BJ (cell line): Measurements from ENCODE around the gene LDLRAD4. TPM values are rescaled to one million over a fixed set of nuclear protein-coding genes. Genes with fewer than 3 reads are reported as not detected.

Experiments
- CTCF ChIA-PET: fragments of 350-600 bp; formaldehyde crosslinking; extraction: SDS; loops from one replicate; lab custom pipeline; 2021; ENCODE audit warnings: antibody characterized with exemption, inconsistent platforms; lab: Yijun Ruan, JAX
- POLR2A ChIA-PET: fragments of 300-600 bp; sonication (Branson Sonifier 250); formaldehyde crosslinking; extraction: SDS; loops from one replicate; lab custom pipeline; 2021; ENCODE audit warnings: antibody characterized with exemption; lab: Charles Lee
- DNase-seq: peaks from one replicate; pipeline ENCODE4 v3.0.0-alpha.2; 2011; ENCODE audit warnings: low read depth
- H3K27me3 ChIP-seq: 2 replicates; pipeline ENCODE4 v1.6.0; 2011; ENCODE audit warnings: low read length; ENCODE audit not compliant: control insufficient read depth, insufficient read depth
- H3K36me3 ChIP-seq: 2 replicates; pipeline ENCODE4 v1.5.1; 2011; ENCODE audit warnings: low read length; ENCODE audit not compliant: control insufficient read depth, insufficient read depth
- H3K4me3 ChIP-seq: 2 replicates; pipeline ENCODE4 v1.5.1; 2011; ENCODE audit warnings: low read depth, mild to moderate bottlenecking, control low read depth, low read length
- CTCF ChIP-seq: IDR thresholded peaks from 2 replicates; pipeline ENCODE4 v1.5.1; 2011; ENCODE audit warnings: low read depth, mild to moderate bottlenecking, control low read depth, inconsistent platforms, low read length, moderate library complexity; ENCODE audit not compliant: insufficient read depth
- polyA plus RNA-seq: library from polyadenylated mRNA; depleted of rRNA; stranded (reverse); fragments of >200 nt; gene quantifications from 2 replicates; pipeline ENCODE4 v1.2.3, GENCODE V29; 2011

Gene LDLRAD4
- polyA plus RNA-seq, 1 experiment: not detected

DNA sequence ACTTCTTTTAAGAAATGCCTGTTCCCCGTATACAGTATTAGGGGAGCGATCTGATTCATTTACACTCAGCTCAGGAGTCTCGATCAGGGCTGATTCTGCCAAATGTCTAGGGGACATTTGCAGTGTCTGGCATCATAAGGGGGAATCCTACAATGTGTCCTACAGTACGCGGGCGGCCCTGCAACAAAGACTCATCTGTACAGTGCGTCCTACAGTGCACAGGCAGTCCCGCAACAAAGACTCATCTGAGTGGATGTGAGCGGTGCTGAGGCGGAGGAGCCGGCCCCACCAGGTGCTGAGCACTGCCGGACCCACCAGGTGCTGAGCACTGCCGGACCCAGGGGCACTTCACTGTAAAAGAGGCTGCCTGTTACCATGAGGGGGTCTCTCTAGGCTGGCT, 405.3 kb downstream of the LDLRAD4 start:
- CTCF ChIA-PET: no interaction called here
- POLR2A ChIA-PET: no interaction called here
- TF ChIP-seq CTCF: no peak
- no peaks in the 10 kb centered on the region; the same call in none of the 2 replicates for H3K27me3 ChIP-seq
- H3K36me3 ChIP-seq: no peaks in the 10 kb centered on the region
- H3K4me3 ChIP-seq: no peak overlapping the region
- no peak for DNase-seq

DNA sequence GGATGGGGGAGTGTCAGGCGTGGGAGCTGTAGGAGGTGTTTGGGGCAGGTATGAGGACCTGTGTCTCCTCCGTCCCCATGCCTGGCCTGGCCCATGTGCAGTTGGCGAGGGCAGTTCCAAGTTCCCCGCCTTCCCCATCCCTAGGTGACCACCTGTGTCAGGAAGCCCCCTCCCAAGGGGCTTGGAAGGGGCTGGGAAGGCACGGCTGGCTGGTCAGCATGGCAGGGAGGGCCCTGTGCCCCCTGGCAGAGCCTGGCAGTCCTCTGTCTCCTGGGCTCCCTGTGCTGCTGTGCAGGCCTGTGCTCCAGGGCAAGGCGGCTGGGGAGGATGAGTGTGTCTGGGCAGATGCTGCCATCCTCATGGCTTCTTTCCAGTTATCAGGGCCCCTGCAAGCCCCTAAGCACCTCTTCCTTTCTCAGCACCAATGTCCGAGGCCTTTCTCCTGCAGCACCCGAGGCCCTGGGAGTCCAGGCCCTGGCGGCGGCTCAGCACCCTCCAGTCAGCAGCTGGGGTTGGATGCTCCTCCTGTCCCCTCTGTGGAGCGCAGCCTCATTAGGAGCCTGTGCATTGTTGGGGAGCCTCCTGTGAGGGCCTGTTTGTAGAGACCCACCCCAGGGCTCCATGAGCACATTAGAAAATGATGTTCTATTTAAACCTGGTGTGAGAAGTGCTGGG, 406.1 kb downstream of the LDLRAD4 start:
- no peak for DNase-seq
- TF ChIP-seq CTCF: no peak
- H3K4me3 ChIP-seq: no peak overlapping the region
- no peaks in the 10 kb centered on the region for H3K36me3 ChIP-seq
- H3K27me3 ChIP-seq: no peaks in the 10 kb centered on the region; the same call in none of the 2 replicates
- ChIA-PET POLR2A (no interaction called here), CTCF (no interaction called here)

GRCh38 chr18:13625355-13625754, 406.8 kb downstream of the LDLRAD4 start:
- Histone ChIP-seq H3K27me3 (no peaks in the 10 kb centered on the region; the same call in none of the 2 replicates), H3K4me3 (no peak overlapping the region), H3K36me3 (no peaks in the 10 kb centered on the region)
- no peak for DNase-seq
- TF ChIP-seq CTCF: no peak
- ChIA-PET CTCF (no interaction called here), POLR2A (no interaction called here)

DNA sequence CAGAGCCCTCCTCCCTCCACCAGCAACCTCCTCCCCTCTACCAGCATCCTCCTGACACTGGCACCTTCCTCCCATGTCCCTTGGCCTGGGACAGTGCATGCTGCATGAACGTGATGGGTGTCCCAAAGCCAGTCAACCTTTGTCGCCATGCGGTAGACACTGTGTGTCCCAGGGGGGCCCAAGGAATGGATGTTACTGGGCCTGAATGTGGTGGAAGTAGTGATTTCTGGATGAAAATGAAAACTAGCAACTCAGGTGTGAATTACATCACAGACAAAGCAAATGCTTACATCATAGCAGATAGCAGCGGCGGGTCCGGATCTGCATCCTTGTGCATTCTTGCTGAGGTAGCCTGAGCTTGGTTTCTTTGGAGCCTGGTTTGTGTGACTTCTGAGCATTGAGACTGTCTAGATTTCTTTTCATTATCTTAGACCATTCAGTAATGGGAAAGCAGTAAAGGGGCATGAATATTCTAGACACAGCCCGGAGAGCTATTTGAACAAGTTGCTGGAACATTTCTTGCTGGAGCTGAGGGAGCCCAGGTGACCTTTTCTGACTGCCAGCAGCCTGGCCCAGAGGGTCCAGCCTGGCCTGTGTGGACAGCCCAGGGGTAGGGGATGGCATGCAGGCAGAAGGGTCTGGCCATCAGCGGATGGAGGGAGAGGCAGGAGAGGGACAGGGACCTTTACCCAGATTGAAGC, 407.4 kb downstream of the LDLRAD4 start:
- Histone ChIP-seq H3K4me3 (no peak overlapping the region), H3K36me3 (no peaks in the 10 kb centered on the region), H3K27me3 (no peaks in the 10 kb centered on the region; the same call in none of the 2 replicates)
- ChIA-PET POLR2A (no interaction called here), CTCF (interaction anchor here (0.6 to 1.1 kb wide), 2 partner anchors 10 to 77 kb away, joined by 3 read pairs; no protein-coding TSS in a partner anchor)
- TF ChIP-seq CTCF: no peak
- DNase-seq: no peak

- no peak for TF ChIP-seq CTCF
- POLR2A ChIA-PET: no interaction called here
- Histone ChIP-seq H3K4me3 (no peak overlapping the region), H3K36me3 (no peaks in the 10 kb centered on the region), H3K27me3 (no peaks in the 10 kb centered on the region; the same call in none of the 2 replicates)
- no peak for DNase-seq
- CTCF ChIA-PET: interaction anchor here (0.6 to 1.1 kb wide), 2 partner anchors 10 to 76 kb away, joined by 3 read pairs; no protein-coding TSS in a partner anchor
Measured at GRCh38 chr18:13626544-13626908, 408.0 kb downstream of the LDLRAD4 start.
